Measurements from ENCODE around the gene MNT. TPM values are rescaled to one million over a fixed set of nuclear protein-coding genes. Genes with fewer than 3 reads are reported as not detected.

Gene MNT
- total RNA-seq, 1 donor: 18.1 TPM

GRCh38 chr17:2383628-2384167, 17.2 kb downstream of the MNT start:
- peaks cover 8% of the 10 kb centered on the region for H3K4me1 ChIP-seq (ENCODE audit: insufficient read depth, low read length)
- H3K9me3 ChIP-seq (ENCODE audit: low read depth, low read length): no peaks in the 10 kb centered on the region
- H3K27me3 ChIP-seq (ENCODE audit: insufficient read depth, low read length): no peaks in the 10 kb centered on the region
- H3K4me3 ChIP-seq (ENCODE audit: low read length): no peak overlapping the region

DNA sequence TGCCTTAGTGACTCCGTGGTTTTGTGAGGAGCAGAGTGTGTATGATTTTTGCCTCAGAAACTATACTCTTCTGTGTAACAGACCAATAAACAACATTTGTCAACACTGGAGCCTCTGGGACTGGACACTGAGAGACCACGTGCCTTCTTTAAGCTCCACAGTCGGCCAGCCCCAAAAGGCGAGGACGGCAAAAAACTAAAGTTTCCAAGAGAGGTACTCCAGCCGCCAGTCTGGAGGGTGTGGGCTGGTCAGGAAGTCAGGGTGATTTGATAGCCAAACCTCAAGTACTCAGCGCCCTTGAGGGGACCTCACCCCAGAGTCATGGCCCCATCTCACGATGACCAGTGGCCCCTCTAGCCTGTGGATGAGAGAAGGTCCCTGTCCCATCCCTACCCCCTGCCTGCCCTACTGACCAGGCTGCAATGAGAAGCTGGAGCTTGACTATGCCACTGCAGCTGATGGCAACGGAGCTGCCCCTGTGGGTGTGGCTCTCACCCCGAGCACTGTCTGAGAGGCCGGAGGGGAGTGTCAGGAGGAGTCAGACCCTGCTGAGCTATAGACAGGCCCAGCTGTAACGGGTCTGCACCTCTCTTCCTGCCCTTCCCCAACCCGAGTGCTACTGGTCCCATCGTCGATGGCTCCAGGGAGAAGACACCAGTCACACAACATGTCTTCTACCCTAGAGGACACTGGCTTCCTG, 19.8 kb downstream of the MNT start:
- Histone ChIP-seq H3K27me3 (ENCODE audit: insufficient read depth, low read length) (no peaks in the 10 kb centered on the region), H3K9me3 (ENCODE audit: low read depth, low read length) (no peaks in the 10 kb centered on the region), H3K4me3 (ENCODE audit: low read length) (no peak overlapping the region), H3K4me1 (ENCODE audit: insufficient read depth, low read length) (peaks cover 8% of the 10 kb centered on the region)

DNA sequence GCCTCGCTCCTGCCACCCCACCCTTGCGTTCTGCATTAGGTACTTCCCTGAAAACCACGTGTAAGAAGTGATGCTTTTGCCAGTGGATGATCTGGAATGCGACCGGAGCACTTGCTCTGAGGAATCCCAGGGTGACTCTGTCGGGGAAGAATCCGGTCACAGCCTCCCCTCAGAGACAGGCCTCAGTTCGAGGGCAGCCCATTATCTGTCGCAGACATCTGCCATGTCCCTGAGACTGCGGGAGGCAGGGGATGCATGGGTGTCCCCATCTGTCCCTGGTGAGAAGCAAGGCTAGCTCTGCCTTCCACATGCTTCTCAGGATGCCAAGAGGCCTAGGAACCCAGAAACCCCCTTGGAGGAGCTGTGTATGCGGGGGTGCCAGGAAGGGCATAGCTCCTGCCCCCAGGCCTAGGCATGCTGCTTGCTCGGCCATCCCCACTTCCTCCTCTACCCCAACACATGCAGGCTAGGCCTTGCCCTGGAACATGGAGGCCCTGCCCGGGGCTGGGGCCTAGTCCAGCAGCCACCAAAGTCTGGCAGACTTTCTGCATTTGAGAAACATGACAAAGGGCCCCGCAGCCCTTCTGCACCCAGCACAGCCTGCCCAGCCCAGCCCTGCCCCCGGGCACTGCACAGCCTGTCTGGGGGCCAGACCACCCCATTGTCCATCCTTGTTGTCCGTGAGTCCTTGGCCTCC, 20.5 kb downstream of the MNT start:
- H3K4me1 ChIP-seq (ENCODE audit: insufficient read depth, low read length): peaks cover 8% of the 10 kb centered on the region
- H3K27me3 ChIP-seq (ENCODE audit: insufficient read depth, low read length): no peaks in the 10 kb centered on the region
- no peaks in the 10 kb centered on the region for H3K9me3 ChIP-seq (ENCODE audit: low read depth, low read length)
- H3K4me3 ChIP-seq (ENCODE audit: low read length): no peak overlapping the region

GRCh38 chr17:2379489-2380225, 21.2 kb downstream of the MNT start:
- no peak overlapping the region for H3K4me3 ChIP-seq (ENCODE audit: low read length)
- H3K9me3 ChIP-seq (ENCODE audit: low read depth, low read length): no peaks in the 10 kb centered on the region
- no peaks in the 10 kb centered on the region for H3K27me3 ChIP-seq (ENCODE audit: insufficient read depth, low read length)
- H3K4me1 ChIP-seq (ENCODE audit: insufficient read depth, low read length): peaks cover 8% of the 10 kb centered on the region

GRCh38 chr17:2378905-2379304, 22.0 kb downstream of the MNT start:
- no peaks in the 10 kb centered on the region for H3K9me3 ChIP-seq (ENCODE audit: low read depth, low read length)
- H3K27me3 ChIP-seq (ENCODE audit: insufficient read depth, low read length): no peaks in the 10 kb centered on the region

GRCh38 chr17:2377659-2378058, 23.2 kb downstream of the MNT start:
- peaks cover 6% of the 10 kb centered on the region for H3K4me1 ChIP-seq (ENCODE audit: insufficient read depth, low read length)
- H3K27me3 ChIP-seq (ENCODE audit: insufficient read depth, low read length): no peaks in the 10 kb centered on the region
- H3K4me3 ChIP-seq (ENCODE audit: low read length): no peak overlapping the region
- no peaks in the 10 kb centered on the region for H3K9me3 ChIP-seq (ENCODE audit: low read depth, low read length)

More at GRCh38 chr17:2378905-2379304, 22.0 kb downstream of the MNT start:
- Histone ChIP-seq H3K4me1 (ENCODE audit: insufficient read depth, low read length) (peaks cover 8% of the 10 kb centered on the region), H3K4me3 (ENCODE audit: low read length) (no peak overlapping the region)

DNA sequence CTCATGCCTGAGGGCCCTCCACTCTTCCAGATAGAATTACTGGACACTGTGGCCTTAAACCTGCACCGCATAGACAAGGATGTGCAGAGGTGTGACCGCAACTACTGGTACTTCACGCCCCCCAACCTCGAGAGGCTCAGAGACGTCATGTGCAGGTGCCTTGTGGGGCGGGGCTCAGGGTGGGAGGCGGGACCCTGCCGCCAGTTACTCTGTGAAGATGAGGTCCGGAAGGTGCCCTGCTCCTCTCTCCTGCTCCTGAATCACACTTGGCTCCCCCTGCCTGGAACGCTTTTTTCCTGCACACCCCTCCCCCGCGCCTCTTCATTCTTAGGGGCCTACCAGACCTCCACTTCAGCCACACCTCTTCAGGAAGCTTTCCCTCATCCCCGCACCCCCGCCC, 24.8 kb downstream of the MNT start:
- Histone ChIP-seq H3K9me3 (ENCODE audit: low read depth, low read length) (no peaks in the 10 kb centered on the region), H3K4me1 (ENCODE audit: insufficient read depth, low read length) (no peaks in the 10 kb centered on the region), H3K4me3 (ENCODE audit: low read length) (no peak overlapping the region), H3K27me3 (ENCODE audit: insufficient read depth, low read length) (no peaks in the 10 kb centered on the region)

DNA sequence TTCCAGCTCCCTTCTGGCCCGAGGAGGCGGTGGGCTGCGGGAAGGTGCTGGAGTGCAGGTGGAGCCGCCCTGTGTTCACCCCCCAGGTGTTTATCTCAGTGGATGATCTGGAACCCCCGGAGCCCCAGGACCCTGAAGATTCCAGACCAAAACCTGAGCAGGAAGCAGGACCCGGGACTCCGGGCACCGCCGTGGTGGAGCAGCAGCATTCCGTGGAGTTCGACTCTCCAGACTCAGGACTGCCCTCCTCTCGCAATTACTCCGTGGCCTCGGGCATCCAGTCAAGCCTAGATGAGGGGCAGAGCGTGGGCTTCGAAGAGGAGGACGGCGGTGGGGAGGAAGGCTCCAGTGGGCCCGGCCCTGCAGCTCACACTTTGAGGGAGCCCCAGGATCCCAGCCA, 25.5 kb downstream of the MNT start:
- Histone ChIP-seq H3K9me3 (ENCODE audit: low read depth, low read length) (no peaks in the 10 kb centered on the region), H3K4me1 (ENCODE audit: insufficient read depth, low read length) (no peaks in the 10 kb centered on the region), H3K27me3 (ENCODE audit: insufficient read depth, low read length) (no peaks in the 10 kb centered on the region), H3K4me3 (ENCODE audit: low read length) (no peak overlapping the region)

GRCh38 chr17:2374549-2375285, 26.1 kb downstream of the MNT start:
- Histone ChIP-seq H3K9me3 (ENCODE audit: low read depth, low read length) (no peaks in the 10 kb centered on the region), H3K4me1 (ENCODE audit: insufficient read depth, low read length) (no peaks in the 10 kb centered on the region), H3K27me3 (ENCODE audit: insufficient read depth, low read length) (no peaks in the 10 kb centered on the region), H3K4me3 (ENCODE audit: low read length) (no peak overlapping the region)

- Histone ChIP-seq H3K4me1 (ENCODE audit: insufficient read depth, low read length) (peaks cover 4% of the 10 kb centered on the region), H3K27me3 (ENCODE audit: insufficient read depth, low read length) (no peaks in the 10 kb centered on the region), H3K9me3 (ENCODE audit: low read depth, low read length) (no peaks in the 10 kb centered on the region)
Observed at GRCh38 chr17:2373179-2373578, 27.7 kb downstream of the MNT start.

GRCh38 chr17:2372681-2373080, 28.2 kb downstream of the MNT start:
- H3K9me3 ChIP-seq (ENCODE audit: low read depth, low read length): no peaks in the 10 kb centered on the region
- peaks cover 4% of the 10 kb centered on the region for H3K4me1 ChIP-seq (ENCODE audit: insufficient read depth, low read length)
- H3K27me3 ChIP-seq (ENCODE audit: insufficient read depth, low read length): no peaks in the 10 kb centered on the region
- H3K4me3 ChIP-seq (ENCODE audit: low read length): no peak overlapping the region

More at GRCh38 chr17:2373179-2373578, 27.7 kb downstream of the MNT start:
- H3K4me3 ChIP-seq (ENCODE audit: low read length): no peak overlapping the region

DNA sequence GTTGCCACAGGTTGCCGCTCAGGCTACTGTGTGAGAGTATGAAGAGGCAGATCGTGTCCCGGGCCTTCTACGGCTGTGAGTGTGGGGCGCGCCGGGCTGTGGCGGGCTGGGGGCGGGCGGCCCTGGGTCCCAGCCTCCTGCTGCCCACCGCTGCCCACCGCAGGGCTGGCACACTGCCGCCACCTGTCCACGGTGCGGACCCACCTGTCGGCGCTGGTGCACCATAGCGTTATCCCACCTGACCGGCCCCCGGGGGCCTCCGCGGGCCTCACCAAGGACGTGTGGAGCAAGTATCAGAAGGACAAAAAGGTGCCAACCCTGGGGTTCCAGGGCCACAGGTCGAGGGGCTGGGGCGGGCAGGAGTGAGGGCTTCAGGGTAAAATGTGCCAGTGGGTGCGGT, 28.7 kb downstream of the MNT start:
- no peaks in the 10 kb centered on the region for H3K9me3 ChIP-seq (ENCODE audit: low read depth, low read length)
- no peaks in the 10 kb centered on the region for H3K27me3 ChIP-seq (ENCODE audit: insufficient read depth, low read length)
- H3K4me3 ChIP-seq (ENCODE audit: low read length): no peak overlapping the region
- peaks cover 4% of the 10 kb centered on the region for H3K4me1 ChIP-seq (ENCODE audit: insufficient read depth, low read length)

GRCh38 chr17:2371183-2372130, 29.4 kb downstream of the MNT start:
- peaks cover 4% of the 10 kb centered on the region for H3K4me1 ChIP-seq (ENCODE audit: insufficient read depth, low read length)
- no peaks in the 10 kb centered on the region for H3K27me3 ChIP-seq (ENCODE audit: insufficient read depth, low read length)
- no peak overlapping the region for H3K4me3 ChIP-seq (ENCODE audit: low read length)
- no peaks in the 10 kb centered on the region for H3K9me3 ChIP-seq (ENCODE audit: low read depth, low read length)

DNA sequence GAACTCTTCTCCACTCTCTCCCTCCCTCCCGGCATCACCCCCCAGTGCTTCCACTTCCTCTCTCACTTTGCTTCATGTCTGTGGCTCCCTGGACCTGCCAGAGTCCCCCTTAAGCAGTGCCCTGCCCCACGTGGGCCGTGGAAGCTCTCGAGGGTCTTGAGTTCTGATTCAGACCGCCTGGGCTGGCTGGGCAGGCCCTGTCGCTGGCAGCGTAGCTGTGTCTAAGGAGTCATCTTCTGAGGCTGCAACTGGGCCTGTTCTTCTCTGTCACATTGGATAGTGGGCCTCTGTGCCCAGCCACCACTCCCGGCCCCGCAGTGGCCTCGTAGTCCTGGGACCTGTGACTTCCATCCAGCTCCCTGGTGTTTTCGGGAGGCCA, 30.7 kb downstream of the MNT start:
- H3K27me3 ChIP-seq (ENCODE audit: insufficient read depth, low read length): no peaks in the 10 kb centered on the region
- no peaks in the 10 kb centered on the region for H3K9me3 ChIP-seq (ENCODE audit: low read depth, low read length)
- no peak overlapping the region for H3K4me3 ChIP-seq (ENCODE audit: low read length)
- H3K4me1 ChIP-seq (ENCODE audit: insufficient read depth, low read length): peaks cover 4% of the 10 kb centered on the region
